MM.1S (cell line): ENCODE data around the gene LRMDA.

Experiments
- DNase-seq: peaks from one replicate; pipeline ENCODE4 v3.0.0-alpha.2; 2015
- H2AFZ ChIP-seq: fragments of 300-600 bp; sonication (generic); 2 replicates; pipeline ENCODE4 v1.6.0; 2016; ENCODE audit warnings: antibody characterized with exemption, low read length
- H3F3A ChIP-seq: fragments of 300-600 bp; sonication (generic); 2 replicates; pipeline ENCODE4 v1.6.1; 2016; ENCODE audit warnings: mild to moderate bottlenecking, antibody characterized with exemption, low read length, moderate library complexity, mixed read lengths; ENCODE audit not compliant: insufficient read depth
- H3K27ac ChIP-seq: fragments of 300-600 bp; sonication (generic); 2 replicates; pipeline ENCODE4 v1.5.1; 2016; ENCODE audit warnings: mild to moderate bottlenecking, low read length
- H3K27me3 ChIP-seq: fragments of 300-600 bp; sonication (generic); replicated peaks from 2 replicates; pipeline ENCODE4 v1.6.0; 2016; ENCODE audit warnings: low read length; ENCODE audit not compliant: insufficient read depth
- H3K36me3 ChIP-seq: fragments of 300-600 bp; sonication (generic); replicated peaks from 2 replicates; pipeline ENCODE4 v1.6.1; 2016; ENCODE audit warnings: mild to moderate bottlenecking, low read length, mixed read lengths; ENCODE audit not compliant: insufficient read depth
- H3K4me1 ChIP-seq: fragments of 300-600 bp; sonication (generic); 2 replicates; pipeline ENCODE4 v1.6.1; 2016; ENCODE audit warnings: low read length, mixed read lengths
- H3K4me2 ChIP-seq: fragments of 300-600 bp; sonication (generic); 2 replicates; pipeline ENCODE4 v1.6.0; 2016; ENCODE audit warnings: low read depth, low read length
- H3K4me3 ChIP-seq: fragments of 300-600 bp; sonication (generic); 2 replicates; pipeline ENCODE4 v1.5.1; 2016; ENCODE audit warnings: low read length, mixed read lengths
- H3K79me2 ChIP-seq: fragments of 300-600 bp; sonication (generic); 2 replicates; pipeline ENCODE4 v1.6.1; 2016; ENCODE audit warnings: mixed run types, low read length, mixed read lengths
- H3K9ac ChIP-seq: fragments of 300-600 bp; sonication (generic); 2 replicates; pipeline ENCODE4 v1.6.1; 2016; ENCODE audit warnings: low read length, mixed read lengths
- H3K9me2 ChIP-seq: fragments of 300-600 bp; sonication (generic); replicated peaks from 2 replicates; pipeline ENCODE4 v1.6.1; 2016; ENCODE audit warnings: mild to moderate bottlenecking, low read length, mixed read lengths; ENCODE audit not compliant: insufficient read depth
- H3K9me3 ChIP-seq: fragments of 300-600 bp; sonication (generic); replicated peaks from 2 replicates; pipeline ENCODE4 v1.6.1; 2016; ENCODE audit warnings: mild to moderate bottlenecking, low read length, mixed read lengths; ENCODE audit not compliant: insufficient read depth
- H4K20me1 ChIP-seq: fragments of 300-600 bp; sonication (generic); 2 replicates; pipeline ENCODE4 v1.6.1; 2016; ENCODE audit warnings: mild to moderate bottlenecking, low read length, moderate library complexity, mixed read lengths; ENCODE audit not compliant: insufficient read depth
- CTCF ChIP-seq: fragments of 300-600 bp; sonication (generic); IDR thresholded peaks from 2 replicates; pipeline ENCODE4 v1.5.1; 2016; ENCODE audit warnings: antibody characterized with exemption, low read length, mixed read lengths
- EZH2 ChIP-seq: fragments of 300-600 bp; sonication (generic); optimal IDR thresholded peaks from 2 replicates; pipeline ENCODE3; 2017; ENCODE audit warnings: low read depth, mild to moderate bottlenecking, antibody characterized with exemption, low read length, mixed read lengths
- EZH2phosphoT487 ChIP-seq: fragments of 300-600 bp; sonication (generic); IDR thresholded peaks from 2 replicates; pipeline ENCODE4 v1.6.1; 2018; ENCODE audit warnings: antibody characterized with exemption, low read length

Gene LRMDA

DNA sequence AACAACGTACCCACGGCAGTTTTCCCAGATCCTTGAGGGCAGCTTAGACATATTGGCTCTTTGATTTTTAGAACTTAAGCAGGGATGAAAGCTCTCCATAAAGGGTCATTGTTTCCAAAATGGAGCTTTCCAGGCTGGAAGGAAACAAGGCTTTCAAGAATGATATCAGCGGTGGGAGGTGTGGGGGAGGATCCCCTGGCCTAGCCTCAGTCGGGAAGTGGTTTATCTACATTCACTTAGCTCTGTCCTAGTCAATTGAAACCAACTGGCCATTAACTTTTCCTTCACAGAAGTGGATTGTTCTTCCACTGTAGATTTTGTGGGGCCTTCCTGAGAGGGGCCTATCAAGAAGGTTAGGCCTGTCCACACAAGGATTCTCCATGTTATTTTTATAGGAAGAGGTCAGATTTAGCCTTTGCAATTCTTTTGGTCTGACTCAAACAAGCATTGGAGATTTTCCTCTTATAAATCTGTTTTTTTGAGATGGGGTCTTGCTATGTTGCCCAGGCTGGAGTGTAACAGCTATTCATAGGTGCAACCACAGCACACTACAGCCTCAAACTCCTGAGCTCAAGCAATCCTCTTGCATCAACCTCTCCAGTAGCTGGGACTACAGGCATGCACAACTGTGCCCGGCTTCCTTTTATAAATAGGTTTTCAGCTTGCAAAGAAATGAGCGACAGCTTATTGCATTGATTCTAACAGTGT, 343.5 kb downstream of the LRMDA start:
- TF ChIP-seq EZH2phosphoT487 (no peak), CTCF (no peak), EZH2 (no peak)
- Histone ChIP-seq H3K27ac (no peak overlapping the region), H3K36me3 (no peaks in the 10 kb centered on the region), H3K4me3 (no peak overlapping the region), H3K4me1 (peaks cover 9% of the 10 kb centered on the region), H3K79me2 (no peaks in the 10 kb centered on the region), H3K27me3 (no peaks in the 10 kb centered on the region), H3K9ac (no peak overlapping the region), H3K9me2 (no peaks in the 10 kb centered on the region), H3K4me2 (no peak overlapping the region), H3F3A (peaks cover 5% of the 10 kb centered on the region; the same call in 1 of the 2 replicates), H4K20me1 (no peaks in the 10 kb centered on the region), H2AFZ (no peak overlapping the region), H3K9me3 (no peaks in the 10 kb centered on the region)
- no peak for DNase-seq

DNA sequence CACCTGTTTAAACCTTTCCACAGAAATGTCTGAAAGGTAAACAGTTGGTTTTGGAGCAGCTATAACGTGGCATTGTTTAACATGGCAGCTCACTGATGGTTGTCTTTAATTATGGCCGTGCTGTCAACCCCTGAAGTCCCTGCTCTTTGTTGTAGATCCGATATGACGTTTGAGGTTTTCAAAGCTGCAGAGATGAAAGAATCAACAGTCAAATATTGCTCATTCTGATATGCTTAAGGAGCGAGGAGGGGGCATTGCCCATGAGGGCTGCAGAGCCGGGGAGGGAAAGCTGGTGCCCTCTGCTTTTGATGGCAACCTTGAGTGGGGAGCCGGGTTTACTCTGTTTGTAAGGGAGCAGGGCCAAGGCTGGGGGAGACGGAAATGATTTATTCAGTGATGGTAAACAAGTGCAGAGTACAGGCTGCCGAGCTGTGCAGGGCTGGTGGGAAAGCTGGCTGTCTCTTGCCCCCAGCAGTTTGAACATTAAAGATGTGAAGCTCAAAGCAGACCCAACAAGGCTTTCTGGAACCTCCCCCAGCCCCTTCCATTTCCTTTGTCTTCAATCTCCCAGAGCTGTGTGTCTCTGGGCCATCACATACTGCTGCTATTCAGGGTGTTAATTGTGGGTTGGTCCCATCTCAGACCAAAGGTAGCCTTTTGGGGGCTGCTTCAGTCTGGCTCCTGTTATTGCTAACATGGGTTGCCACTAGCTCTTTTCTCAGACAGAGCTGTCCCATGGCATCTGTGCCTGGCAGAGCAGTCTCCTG, 345.5 kb downstream of the LRMDA start:
- Histone ChIP-seq H2AFZ (no peak overlapping the region), H3K4me2 (no peak overlapping the region), H3K9me3 (no peaks in the 10 kb centered on the region), H3K4me1 (peaks cover under 1% of the 10 kb centered on the region), H3K36me3 (no peaks in the 10 kb centered on the region), H3F3A (peaks cover 3% of the 10 kb centered on the region; the same call in 1 of the 2 replicates), H3K4me3 (no peak overlapping the region), H3K27me3 (no peaks in the 10 kb centered on the region), H3K9ac (no peak overlapping the region), H3K27ac (no peak overlapping the region), H3K9me2 (no peaks in the 10 kb centered on the region), H3K79me2 (no peaks in the 10 kb centered on the region), H4K20me1 (no peaks in the 10 kb centered on the region)
- no peak for DNase-seq
- TF ChIP-seq CTCF (no peak), EZH2 (no peak), EZH2phosphoT487 (no peak)

- Histone ChIP-seq H3K9me3 (no peaks in the 10 kb centered on the region), H2AFZ (no peak overlapping the region), H3K4me2 (no peak overlapping the region), H3F3A (no peaks in the 10 kb centered on the region), H3K27me3 (no peaks in the 10 kb centered on the region), H3K79me2 (no peaks in the 10 kb centered on the region), H3K4me3 (no peak overlapping the region), H3K27ac (no peak overlapping the region), H4K20me1 (no peaks in the 10 kb centered on the region), H3K36me3 (no peaks in the 10 kb centered on the region), H3K9me2 (no peaks in the 10 kb centered on the region), H3K4me1 (no peaks in the 10 kb centered on the region), H3K9ac (no peak overlapping the region)
- DNase-seq: no peak
- TF ChIP-seq EZH2: no peak
- no peak for TF ChIP-seq EZH2phosphoT487
These were observed 347.2 kb downstream of the LRMDA start for GRCh38 chr10:75778665-75779064.
